HL-60/S4 treated with phorbol 12-myristate 13-acetate at 8.2 ng/mL for 4 days and 3 days (cell line): Measurements from ENCODE around the gene DDN.

Experiments used
- in situ Hi-C: fragments of 300-500 bp; cut with MboI; formaldehyde crosslinking; loops from 2 replicates; pipeline ENCODE4 v1.15.0; 2022; ENCODE audit warnings: low sequenced_read_pairs

DDN gene

GRCh38 chr12:48985901-48986300, 13.3 kb downstream of the DDN start:
- in situ Hi-C loops = no loop called here

GRCh38 chr12:48985475-48985897, 13.7 kb downstream of the DDN start:
- in situ Hi-C loops = no loop called here

GRCh38 chr12:48982397-48983080, 16.6 kb downstream of the DDN start:
- in situ Hi-C loops = no loop called here

- in situ Hi-C loops = no loop called here
Observed at GRCh38 chr12:48981757-48982157, 17.4 kb downstream of the DDN start.

GRCh38 chr12:48980953-48981756, 18.0 kb downstream of the DDN start:
- in situ Hi-C loops = no loop called here

- in situ Hi-C loops = no loop called here
Observed at GRCh38 chr12:48980389-48980952, 18.7 kb downstream of the DDN start.

GRCh38 chr12:48979602-48980388, 19.4 kb downstream of the DDN start:
- in situ Hi-C loops = no loop called here

- in situ Hi-C loops = no loop called here
Observed at GRCh38 chr12:48978741-48979601, 20.2 kb downstream of the DDN start.

GRCh38 chr12:48978291-48978740, 20.9 kb downstream of the DDN start, which contains the start of gene WNT1:
Gene WNT1, plus strand, starts transcription at chr12:48978322. Its CDS starts 329 bp downstream, at chr12:48978651.
- in situ Hi-C loops = no loop called here

- in situ Hi-C loops = no loop called here
Observed at GRCh38 chr12:48977290-48978281, 21.6 kb downstream of the DDN start.

GRCh38 chr12:48973941-48974673, 25.1 kb downstream of the DDN start:
- in situ Hi-C loops = no loop called here

- in situ Hi-C loops = no loop called here
Observed at GRCh38 chr12:48973531-48973930, 25.6 kb downstream of the DDN start.

GRCh38 chr12:48972952-48973483, 26.2 kb downstream of the DDN start:
- in situ Hi-C loops = no loop called here

- in situ Hi-C loops = no loop called here
Observed at GRCh38 chr12:48972213-48972951, 26.8 kb downstream of the DDN start.

GRCh38 chr12:48970702-48971334, 28.4 kb downstream of the DDN start:
- in situ Hi-C loops = no loop called here

- in situ Hi-C loops = no loop called here
Observed at GRCh38 chr12:48969833-48970701, 29.1 kb downstream of the DDN start.
